Fibroblast of skin of left quadriceps (primary cell): ENCODE results near the gene MYO1C.
"Not testable (repeated sequence)": the region's sequence is repeated elsewhere in the genome, so short reads cannot be mapped to it uniquely, and the experiment has no call there.

ENCODE experiments used
- DNase-seq, 2 experiments: peaks; one replicate each; pipeline ENCODE4 v3.0.0-alpha.2; 2013; ENCODE audit warnings: low read depth in 2 of 2

The MYO1C gene

GRCh38 chr17:1464186-1464585, 28.3 kb downstream of the MYO1C start:
- DNase-seq: no peak

- no peak for DNase-seq
These were observed 30.0 kb downstream of the MYO1C start for GRCh38 chr17:1462164-1463112.

GRCh38 chr17:1461198-1461944, 31.1 kb downstream of the MYO1C start:
- DNase-seq: no peak

- no peak for DNase-seq
These were observed 32.3 kb downstream of the MYO1C start for GRCh38 chr17:1460233-1460632.

- DNase-seq: peak; percentile 90 to 91
These were observed 36.5 kb downstream of the MYO1C start, which contains the start of gene CRK for GRCh38 chr17:1455797-1456599. Gene CRK (minus strand): TSS chr17:1456232. CDS start chr17:1456117, 115 bp downstream.

GRCh38 chr17:1455291-1455796, 37.1 kb downstream of the MYO1C start:
- peak; percentile 14 to 15 for DNase-seq

GRCh38 chr17:1454541-1454940, 37.9 kb downstream of the MYO1C start:
- DNase-seq: no peak

- DNase-seq: not testable (repeated sequence)
These were observed 38.8 kb downstream of the MYO1C start for GRCh38 chr17:1453694-1454093.

- DNase-seq: no peak
These were observed 39.6 kb downstream of the MYO1C start for GRCh38 chr17:1452836-1453235.

- not testable (repeated sequence) for DNase-seq
These were observed 42.2 kb downstream of the MYO1C start for GRCh38 chr17:1450261-1450660.

- no peak for DNase-seq
These were observed 43.0 kb downstream of the MYO1C start for GRCh38 chr17:1449412-1449967.

- no peak for DNase-seq
These were observed 45.4 kb downstream of the MYO1C start for GRCh38 chr17:1447052-1447451.

- no peak for DNase-seq
These were observed 46.3 kb downstream of the MYO1C start for GRCh38 chr17:1446201-1446600.

GRCh38 chr17:1445695-1446094, 46.8 kb downstream of the MYO1C start:
- DNase-seq: not testable (repeated sequence)

GRCh38 chr17:1442721-1443120, 49.8 kb downstream of the MYO1C start:
- not testable (repeated sequence) for DNase-seq

GRCh38 chr17:1442187-1442586, 50.3 kb downstream of the MYO1C start:
- DNase-seq: no peak

- DNase-seq: no peak
These were observed 51.6 kb downstream of the MYO1C start for GRCh38 chr17:1440921-1441320.

- DNase-seq: peak; percentile 39 to 56
These were observed 53.8 kb downstream of the MYO1C start for GRCh38 chr17:1438593-1439083.

GRCh38 chr17:1435326-1435725, 57.2 kb downstream of the MYO1C start:
- no peak for DNase-seq

GRCh38 chr17:1434150-1434549, 58.3 kb downstream of the MYO1C start:
- no peak for DNase-seq

- DNase-seq: no peak
These were observed 60.8 kb downstream of the MYO1C start for GRCh38 chr17:1431631-1432104.
